Retinal pigment epithelial cell (primary cell): ENCODE data around the gene INPPL1.
A peak's percentile ranks its signal among the peaks of the same experiment; 100 is the strongest.

Source experiments
- DNase-seq: peaks from one replicate; pipeline ENCODE4 v3.0.0-alpha.2; 2010; ENCODE audit warnings: low read depth
- H3K4me3 ChIP-seq: 2 replicates; pipeline ENCODE4 v1.5.1; 2011; ENCODE audit warnings: mild to moderate bottlenecking, low read length, control low read depth, moderate library complexity
- TF ChIP-seq, protein P1 (sequence below): conservative IDR thresholded peaks from 2 replicates; pipeline ENCODE4 v1.5.1; 2011; ENCODE audit warnings: low read depth, low read length, control low read depth, inconsistent platforms

INPPL1 gene

DNA sequence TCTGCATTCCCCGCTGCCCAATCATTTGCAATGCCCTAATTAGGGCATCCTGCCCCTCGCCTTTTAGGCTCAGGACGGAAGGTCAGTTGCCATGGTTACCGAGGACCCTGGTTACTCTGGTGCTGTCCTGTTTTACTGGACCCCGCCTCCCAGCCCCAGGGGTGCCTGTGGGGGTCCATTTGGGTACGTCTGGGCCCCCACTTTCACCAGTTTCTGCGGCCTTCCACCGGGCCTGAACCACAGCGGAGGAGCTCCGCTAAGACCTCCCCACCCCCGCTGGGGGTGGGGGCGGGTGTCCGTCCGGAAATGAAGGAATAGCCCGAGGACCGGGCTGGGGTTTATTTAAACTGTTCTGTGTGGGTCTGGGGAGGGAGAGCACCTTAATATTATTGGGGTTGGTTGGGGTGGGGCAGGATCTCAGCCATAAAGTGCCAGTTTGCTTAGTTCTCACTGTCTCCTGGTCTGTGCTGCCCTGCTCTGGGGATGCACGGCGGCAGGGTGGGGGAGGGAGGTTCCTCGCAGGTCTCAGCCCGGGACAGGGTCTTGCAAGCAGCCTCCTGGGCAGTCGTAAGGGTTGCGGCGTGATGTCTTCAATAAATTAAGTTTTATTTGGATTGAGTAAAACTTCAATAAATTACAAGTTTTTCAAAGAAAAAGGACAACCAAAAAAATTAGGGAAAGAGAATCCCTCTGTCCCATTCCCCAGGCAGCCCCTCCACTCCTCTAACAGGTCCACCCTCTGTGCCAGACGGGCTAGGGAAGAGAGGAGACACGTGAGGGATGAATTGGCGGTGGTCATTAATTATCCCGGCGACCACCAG lies 14.1 kb downstream of the INPPL1 start:
- no peak for DNase-seq
- no peak overlapping the region for H3K4me3 ChIP-seq
- TF ChIP-seq, protein P1, sequence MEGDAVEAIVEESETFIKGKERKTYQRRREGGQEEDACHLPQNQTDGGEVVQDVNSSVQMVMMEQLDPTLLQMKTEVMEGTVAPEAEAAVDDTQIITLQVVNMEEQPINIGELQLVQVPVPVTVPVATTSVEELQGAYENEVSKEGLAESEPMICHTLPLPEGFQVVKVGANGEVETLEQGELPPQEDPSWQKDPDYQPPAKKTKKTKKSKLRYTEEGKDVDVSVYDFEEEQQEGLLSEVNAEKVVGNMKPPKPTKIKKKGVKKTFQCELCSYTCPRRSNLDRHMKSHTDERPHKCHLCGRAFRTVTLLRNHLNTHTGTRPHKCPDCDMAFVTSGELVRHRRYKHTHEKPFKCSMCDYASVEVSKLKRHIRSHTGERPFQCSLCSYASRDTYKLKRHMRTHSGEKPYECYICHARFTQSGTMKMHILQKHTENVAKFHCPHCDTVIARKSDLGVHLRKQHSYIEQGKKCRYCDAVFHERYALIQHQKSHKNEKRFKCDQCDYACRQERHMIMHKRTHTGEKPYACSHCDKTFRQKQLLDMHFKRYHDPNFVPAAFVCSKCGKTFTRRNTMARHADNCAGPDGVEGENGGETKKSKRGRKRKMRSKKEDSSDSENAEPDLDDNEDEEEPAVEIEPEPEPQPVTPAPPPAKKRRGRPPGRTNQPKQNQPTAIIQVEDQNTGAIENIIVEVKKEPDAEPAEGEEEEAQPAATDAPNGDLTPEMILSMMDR = no peak

- DNase-seq = no peak
- TF ChIP-seq, protein P1 = no peak
- H3K4me3 ChIP-seq = peak overlapping the region; percentile 20
Measured at GRCh38 chr11:72239313-72239848, 14.8 kb downstream of the INPPL1 start.

GRCh38 chr11:72239849-72240460 lies 15.4 kb downstream of the INPPL1 start:
- DNase-seq = no peak
- no peak overlapping the region for H3K4me3 ChIP-seq
- TF ChIP-seq, protein P1 = no peak

DNA sequence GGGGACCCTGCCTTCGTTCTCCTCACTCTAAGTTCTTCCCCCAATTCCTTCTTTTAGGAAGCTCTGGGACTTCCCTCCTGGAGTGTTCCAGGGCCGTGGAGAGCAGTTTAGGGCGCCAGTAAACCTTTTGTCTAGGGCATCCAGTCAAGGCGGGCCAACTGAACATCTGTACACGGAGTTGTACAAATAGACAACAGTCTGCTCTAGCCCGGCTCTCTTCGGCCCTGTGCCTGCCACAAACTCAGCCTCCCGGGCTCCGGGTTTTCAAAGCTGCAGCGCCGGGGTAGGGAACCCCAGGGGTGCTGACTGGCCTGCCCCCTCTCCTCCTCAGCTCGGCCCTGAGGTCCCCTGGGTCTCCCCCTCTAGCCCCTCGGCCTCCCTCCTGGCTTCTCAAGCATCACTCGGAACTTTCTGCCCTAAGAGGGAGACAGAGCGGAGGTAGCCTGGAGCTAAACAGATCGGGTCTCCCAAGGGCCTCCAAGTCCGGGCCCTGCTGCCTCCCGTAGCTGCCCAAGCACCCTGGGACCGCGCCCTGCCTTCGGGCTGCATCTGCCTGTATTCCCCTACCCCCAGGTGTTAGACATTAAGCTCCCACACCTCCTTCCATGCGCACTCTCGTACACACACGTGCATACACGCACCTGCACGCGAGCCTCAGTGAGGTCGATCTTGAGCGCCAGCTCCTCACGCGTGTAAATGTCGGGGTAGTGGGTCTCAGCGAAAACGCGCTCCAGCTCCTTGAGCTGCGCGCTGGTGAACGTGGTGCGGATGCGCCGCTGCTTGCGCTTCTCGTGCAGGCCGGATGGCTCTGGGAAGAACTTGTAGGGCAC lies 16.1 kb downstream of the INPPL1 start:
- no peak overlapping the region for H3K4me3 ChIP-seq
- no peak for DNase-seq
- TF ChIP-seq, protein P1 = no peak

DNA sequence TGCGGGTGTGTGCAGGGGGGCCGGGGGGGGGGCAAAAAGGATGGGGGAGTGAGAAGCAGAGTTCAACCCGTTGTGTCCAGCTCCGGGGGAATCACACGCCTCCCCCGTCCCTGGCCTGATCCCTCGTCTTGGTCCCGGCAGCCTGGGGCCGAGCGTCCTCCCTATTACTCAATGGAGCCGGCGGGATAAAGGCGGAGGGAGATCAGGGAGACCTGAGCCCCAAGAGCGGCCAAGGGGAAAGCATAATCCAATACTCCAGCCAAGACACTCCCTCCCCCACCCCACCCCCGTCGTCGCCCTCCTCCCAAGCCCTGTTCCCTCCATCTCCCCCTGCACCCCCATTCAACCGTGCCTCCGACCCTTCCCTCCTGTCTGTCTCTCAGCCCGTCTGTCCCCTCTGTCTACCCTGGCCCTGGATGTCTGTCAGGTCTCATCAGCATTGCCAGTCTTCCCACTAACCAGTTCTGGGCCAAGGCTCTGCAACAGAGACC lies 16.8 kb downstream of the INPPL1 start:
- TF ChIP-seq, protein P1 = no peak
- H3K4me3 ChIP-seq = no peak overlapping the region
- DNase-seq = no peak

DNA sequence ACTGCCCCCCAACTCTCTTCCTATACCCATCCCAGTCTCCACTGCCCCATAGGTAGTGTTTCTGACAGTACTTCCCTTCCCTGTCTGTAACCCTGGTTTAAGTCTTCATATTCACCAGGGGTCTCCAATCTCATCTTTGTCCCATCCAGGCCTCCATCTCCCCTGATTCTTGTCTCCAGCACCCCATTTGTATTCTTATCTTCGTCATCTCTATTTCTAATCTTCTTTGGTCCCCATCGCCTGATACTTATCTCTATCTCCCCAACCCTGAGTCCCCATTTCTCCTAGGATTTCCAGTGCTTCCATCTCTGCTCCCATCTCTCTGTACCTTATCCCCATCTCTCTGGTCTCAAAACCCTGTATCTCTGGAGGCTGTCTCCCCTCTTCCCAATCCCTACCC lies 17.6 kb downstream of the INPPL1 start:
- H3K4me3 ChIP-seq = no peak overlapping the region
- TF ChIP-seq, protein P1 = no peak
- no peak for DNase-seq
